ENCODE measurements around the gene H6PD.

H6PD gene

DNA sequence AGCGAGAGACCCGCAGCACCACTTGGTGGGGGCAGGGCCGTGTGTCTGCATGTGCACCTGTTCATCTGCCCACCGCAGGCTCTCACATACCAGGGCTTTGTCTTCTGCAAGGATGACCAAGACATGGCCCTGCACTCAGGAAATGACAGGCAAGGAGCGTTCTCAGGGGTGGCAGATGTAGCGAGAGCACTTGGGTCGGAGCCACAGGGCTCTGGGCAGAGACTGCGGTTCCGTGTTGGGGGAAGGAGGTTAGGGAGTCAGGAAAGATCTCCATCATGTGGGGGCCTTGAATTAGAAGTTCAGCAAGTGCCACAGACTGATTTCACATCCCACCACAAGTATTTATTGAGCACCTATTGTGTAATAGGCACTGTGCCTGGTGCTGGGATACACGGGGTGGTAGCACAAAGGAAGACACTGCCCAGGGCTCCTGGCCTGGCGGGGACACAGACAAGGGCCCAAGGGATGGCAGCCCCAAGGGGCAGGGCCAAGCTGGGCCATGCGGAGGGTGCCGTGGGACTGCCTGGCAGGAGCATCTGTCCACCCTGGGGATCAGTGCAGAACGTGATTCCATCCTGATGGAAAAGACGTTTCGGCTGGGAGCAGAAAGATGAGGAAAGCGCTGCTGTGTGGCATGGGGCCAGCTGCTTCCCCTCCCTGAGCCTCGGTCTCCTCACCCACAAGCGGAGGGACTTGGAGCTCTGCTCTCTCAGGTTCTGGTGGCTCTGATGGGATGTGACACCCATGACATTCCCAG lies 46.7 kb downstream of the H6PD start:
- no peak for DNase-seq (ENCODE audit: extremely low read depth, low read depth)
- TF ChIP-seq, protein P1, sequence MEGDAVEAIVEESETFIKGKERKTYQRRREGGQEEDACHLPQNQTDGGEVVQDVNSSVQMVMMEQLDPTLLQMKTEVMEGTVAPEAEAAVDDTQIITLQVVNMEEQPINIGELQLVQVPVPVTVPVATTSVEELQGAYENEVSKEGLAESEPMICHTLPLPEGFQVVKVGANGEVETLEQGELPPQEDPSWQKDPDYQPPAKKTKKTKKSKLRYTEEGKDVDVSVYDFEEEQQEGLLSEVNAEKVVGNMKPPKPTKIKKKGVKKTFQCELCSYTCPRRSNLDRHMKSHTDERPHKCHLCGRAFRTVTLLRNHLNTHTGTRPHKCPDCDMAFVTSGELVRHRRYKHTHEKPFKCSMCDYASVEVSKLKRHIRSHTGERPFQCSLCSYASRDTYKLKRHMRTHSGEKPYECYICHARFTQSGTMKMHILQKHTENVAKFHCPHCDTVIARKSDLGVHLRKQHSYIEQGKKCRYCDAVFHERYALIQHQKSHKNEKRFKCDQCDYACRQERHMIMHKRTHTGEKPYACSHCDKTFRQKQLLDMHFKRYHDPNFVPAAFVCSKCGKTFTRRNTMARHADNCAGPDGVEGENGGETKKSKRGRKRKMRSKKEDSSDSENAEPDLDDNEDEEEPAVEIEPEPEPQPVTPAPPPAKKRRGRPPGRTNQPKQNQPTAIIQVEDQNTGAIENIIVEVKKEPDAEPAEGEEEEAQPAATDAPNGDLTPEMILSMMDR (IDR thresholded peaks at IDR 0.05; ENCODE audit: low read depth, low read length), result no peak

DNA sequence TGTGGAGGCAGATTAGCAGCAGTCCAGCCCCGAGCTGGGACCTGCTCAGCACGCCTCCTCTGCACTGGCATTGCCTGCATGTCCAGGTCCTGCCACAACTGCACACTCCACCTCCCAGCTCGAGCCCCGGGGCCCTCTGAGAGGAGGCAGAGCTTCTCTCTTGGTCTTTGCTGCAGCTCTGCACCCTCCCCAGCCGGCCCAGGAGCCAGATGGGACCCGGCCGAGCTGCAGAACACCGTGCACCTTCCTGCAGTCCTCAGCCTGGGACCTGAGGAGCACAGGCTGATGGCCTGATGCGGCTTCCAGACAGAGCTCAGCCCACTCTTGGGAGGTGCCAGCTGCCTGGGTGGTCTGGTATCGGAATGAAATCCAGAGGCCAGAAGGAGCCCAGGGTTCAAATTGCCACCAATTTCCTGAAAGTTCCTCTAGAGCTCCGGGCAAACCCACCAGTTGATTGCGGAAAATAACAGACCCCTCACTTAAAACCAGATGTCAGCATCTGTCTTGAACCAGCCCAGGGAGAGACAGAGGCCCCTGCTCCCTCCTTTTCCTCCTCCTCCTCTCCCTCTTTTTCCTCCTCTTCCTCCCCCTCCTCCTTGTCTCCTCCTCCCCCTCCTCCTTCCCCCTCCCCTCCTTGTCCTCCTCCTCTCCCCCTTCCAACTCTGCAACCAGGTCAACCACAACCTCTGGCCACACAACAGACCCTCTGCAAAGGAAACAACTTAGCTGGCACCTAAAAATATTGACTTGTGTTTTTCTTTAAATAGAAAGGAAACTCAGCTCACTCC lies 47.5 kb downstream of the H6PD start:
- DNase-seq (ENCODE audit: extremely low read depth, low read depth), result no peak

DNA sequence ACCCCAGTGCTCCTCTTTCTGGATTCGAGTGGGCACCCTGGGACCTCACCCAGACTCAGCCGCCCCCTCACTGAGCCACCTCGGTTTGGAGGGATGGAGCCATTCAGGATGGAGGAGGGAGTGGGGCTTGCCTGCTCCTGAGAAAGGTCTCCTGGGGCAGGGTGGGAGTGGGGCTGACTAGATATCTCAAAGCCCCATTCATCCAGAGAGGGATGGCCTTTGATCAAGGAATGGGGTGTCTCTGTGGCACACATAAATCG lies 48.1 kb downstream of the H6PD start:
- no peak for DNase-seq (ENCODE audit: extremely low read depth, low read depth)
- TF ChIP-seq, protein P1 (IDR thresholded peaks at IDR 0.05; ENCODE audit: low read depth, low read length), result no peak

More for the DNA sequence above, 47.5 kb downstream of the H6PD start:
- TF ChIP-seq, protein P1 (IDR thresholded peaks at IDR 0.05; ENCODE audit: low read depth, low read length), result no peak

DNA sequence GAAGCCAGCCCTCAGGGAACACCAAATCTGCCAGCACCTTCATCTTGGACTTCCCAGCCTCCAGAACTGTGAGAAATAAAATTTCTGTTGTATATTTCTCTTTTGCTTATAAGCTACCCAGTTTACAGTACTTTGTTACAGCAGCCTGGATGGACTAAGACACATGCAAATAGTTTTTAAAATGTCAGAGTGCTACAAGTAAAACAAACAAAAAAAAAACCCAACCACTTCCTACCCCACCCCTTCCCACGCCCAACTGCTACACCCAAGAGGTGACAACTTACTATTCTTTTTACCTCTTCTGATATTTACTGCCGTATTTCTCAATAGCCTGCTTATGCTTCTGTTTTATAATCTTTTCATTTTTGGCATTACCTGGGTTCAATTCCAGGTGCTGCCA lies 49.5 kb downstream of the H6PD start:
- DNase-seq (ENCODE audit: extremely low read depth, low read depth), result no peak

DNA sequence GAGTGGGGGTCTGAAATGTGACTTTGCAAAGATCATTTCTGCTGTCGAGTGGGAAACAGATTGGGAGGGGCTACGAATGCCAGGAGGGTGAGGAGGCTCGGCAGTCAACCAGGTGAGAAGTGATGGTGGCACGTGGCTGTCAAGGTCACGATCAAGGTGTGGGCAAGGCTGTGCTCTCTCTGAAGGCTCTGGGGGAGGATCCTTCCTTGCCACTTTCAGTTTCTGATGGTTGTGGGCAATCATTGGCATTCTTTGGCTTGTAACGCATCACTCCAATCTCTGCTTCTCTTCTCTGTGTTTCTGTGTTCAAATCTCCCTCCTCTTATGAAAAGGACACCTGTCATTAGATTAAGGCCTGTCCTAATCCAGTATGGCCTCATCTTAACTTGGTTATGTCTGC lies 52.0 kb downstream of the H6PD start:
- no peak for DNase-seq (ENCODE audit: extremely low read depth, low read depth)
- TF ChIP-seq, protein P1 (IDR thresholded peaks at IDR 0.05; ENCODE audit: low read depth, low read length), result no peak

More for the DNA sequence above, 49.5 kb downstream of the H6PD start:
- TF ChIP-seq, protein P1 (IDR thresholded peaks at IDR 0.05; ENCODE audit: low read depth, low read length), result no peak

DNA sequence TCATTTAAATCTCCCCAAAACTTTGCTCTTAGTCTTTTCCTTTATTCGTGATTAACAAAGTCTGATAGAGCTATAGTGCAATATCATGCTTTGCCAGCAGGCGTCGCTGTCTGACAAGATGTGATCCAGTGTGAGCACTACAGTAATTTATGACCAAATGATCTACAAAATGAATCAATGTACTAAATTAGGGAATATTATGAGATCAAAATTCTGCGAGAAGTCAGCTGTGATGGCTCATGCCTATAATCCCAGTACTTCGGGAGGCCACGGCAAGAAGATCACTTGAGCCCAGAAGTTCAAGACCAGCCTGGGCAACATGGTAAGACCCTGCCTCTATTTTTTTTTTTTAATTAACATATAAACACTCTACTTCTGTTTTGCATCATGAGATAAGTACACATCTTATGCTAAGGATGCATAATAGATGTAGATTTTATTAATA lies 54.5 kb downstream of the H6PD start:
- TF ChIP-seq, protein P1 (IDR thresholded peaks at IDR 0.05; ENCODE audit: low read depth, low read length), result peak; percentile 90
- DNase-seq (ENCODE audit: extremely low read depth, low read depth), result no peak

All from AG09319 (cell line).